ENCODE data around the gene SH3PXD2A. TPM values are rescaled to one million over a fixed set of nuclear protein-coding genes. Genes with fewer than 3 reads are reported as not detected.

The SH3PXD2A gene
- total RNA-seq, 1 donor from 2014 or later, result 36.8 TPM

GRCh38 chr10:103726637-103727036, 128.7 kb downstream of the SH3PXD2A start:
- Mint-ChIP-seq H3K9me3 (no peaks in the 10 kb centered on the region), H3K4me1 (peaks cover 12% of the 10 kb centered on the region), H3K36me3 (peaks cover 7% of the 10 kb centered on the region), H3K4me3 (no peak overlapping the region), H3K27me3 (ENCODE audit: low read depth) (no peaks in the 10 kb centered on the region), H3K27ac (no peak overlapping the region)
- TF ChIP-seq, protein P1, sequence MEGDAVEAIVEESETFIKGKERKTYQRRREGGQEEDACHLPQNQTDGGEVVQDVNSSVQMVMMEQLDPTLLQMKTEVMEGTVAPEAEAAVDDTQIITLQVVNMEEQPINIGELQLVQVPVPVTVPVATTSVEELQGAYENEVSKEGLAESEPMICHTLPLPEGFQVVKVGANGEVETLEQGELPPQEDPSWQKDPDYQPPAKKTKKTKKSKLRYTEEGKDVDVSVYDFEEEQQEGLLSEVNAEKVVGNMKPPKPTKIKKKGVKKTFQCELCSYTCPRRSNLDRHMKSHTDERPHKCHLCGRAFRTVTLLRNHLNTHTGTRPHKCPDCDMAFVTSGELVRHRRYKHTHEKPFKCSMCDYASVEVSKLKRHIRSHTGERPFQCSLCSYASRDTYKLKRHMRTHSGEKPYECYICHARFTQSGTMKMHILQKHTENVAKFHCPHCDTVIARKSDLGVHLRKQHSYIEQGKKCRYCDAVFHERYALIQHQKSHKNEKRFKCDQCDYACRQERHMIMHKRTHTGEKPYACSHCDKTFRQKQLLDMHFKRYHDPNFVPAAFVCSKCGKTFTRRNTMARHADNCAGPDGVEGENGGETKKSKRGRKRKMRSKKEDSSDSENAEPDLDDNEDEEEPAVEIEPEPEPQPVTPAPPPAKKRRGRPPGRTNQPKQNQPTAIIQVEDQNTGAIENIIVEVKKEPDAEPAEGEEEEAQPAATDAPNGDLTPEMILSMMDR (IDR thresholded peaks at IDR 0.05; ENCODE audit: unreplicated experiment), result no peak
- DNase-seq (ENCODE audit: low spot score in 2 of 2, unreplicated experiment in 2 of 2), result no peak

DNA sequence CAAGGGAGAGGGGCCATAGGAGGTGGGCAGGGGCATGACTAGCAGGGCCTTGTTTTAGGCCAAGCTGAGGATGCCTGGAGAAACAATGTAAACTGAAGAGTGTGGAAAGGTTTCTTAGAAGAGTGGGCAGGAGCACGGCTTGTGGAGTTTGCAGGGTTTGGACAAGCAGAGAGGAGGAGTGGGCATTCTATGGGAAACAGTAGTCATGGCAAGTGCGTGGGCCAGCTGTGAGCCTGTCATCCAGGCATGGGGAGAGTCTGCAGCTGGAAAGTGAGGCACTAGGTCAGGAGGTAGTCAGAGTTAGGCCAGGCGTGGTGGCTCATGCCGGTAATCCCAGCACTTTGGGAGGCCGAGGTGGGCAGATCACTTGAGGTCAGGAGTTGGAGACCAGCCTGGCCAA, 130.1 kb downstream of the SH3PXD2A start:
- H3K27ac Mint-ChIP-seq, result no peak overlapping the region

GRCh38 chr10:103724771-103725170, 130.6 kb downstream of the SH3PXD2A start:
- H3K36me3 Mint-ChIP-seq, result peaks cover 7% of the 10 kb centered on the region
- no peak overlapping the region for H3K4me3 Mint-ChIP-seq
- TF ChIP-seq, protein P1 (IDR thresholded peaks at IDR 0.05; ENCODE audit: unreplicated experiment), result no peak
- no peaks in the 10 kb centered on the region for H3K27me3 Mint-ChIP-seq (ENCODE audit: low read depth)
- H3K4me1 Mint-ChIP-seq, result peaks cover 16% of the 10 kb centered on the region
- DNase-seq (ENCODE audit: low spot score in 2 of 2, unreplicated experiment in 2 of 2), result no peak
- H3K9me3 Mint-ChIP-seq, result no peaks in the 10 kb centered on the region
- no peak overlapping the region for H3K27ac Mint-ChIP-seq

More for the DNA sequence above, 130.1 kb downstream of the SH3PXD2A start:
- Mint-ChIP-seq H3K4me3 (no peak overlapping the region), H3K27me3 (ENCODE audit: low read depth) (no peaks in the 10 kb centered on the region), H3K4me1 (peaks cover 14% of the 10 kb centered on the region), H3K36me3 (peaks cover 7% of the 10 kb centered on the region), H3K9me3 (no peaks in the 10 kb centered on the region)
- TF ChIP-seq, protein P1 (IDR thresholded peaks at IDR 0.05; ENCODE audit: unreplicated experiment), result no peak
- DNase-seq (ENCODE audit: low spot score in 2 of 2, unreplicated experiment in 2 of 2), result no peak

- TF ChIP-seq, protein P1 (IDR thresholded peaks at IDR 0.05; ENCODE audit: unreplicated experiment), result no peak
- no peak for DNase-seq (ENCODE audit: low spot score in 2 of 2, unreplicated experiment in 2 of 2)
- H3K27me3 Mint-ChIP-seq (ENCODE audit: low read depth), result no peaks in the 10 kb centered on the region
- H3K27ac Mint-ChIP-seq, result no peak overlapping the region
- H3K4me3 Mint-ChIP-seq, result no peak overlapping the region
- H3K9me3 Mint-ChIP-seq, result no peaks in the 10 kb centered on the region
- peaks cover 7% of the 10 kb centered on the region for H3K36me3 Mint-ChIP-seq
- peaks cover 17% of the 10 kb centered on the region for H3K4me1 Mint-ChIP-seq
Measured at GRCh38 chr10:103724074-103724473, 131.3 kb downstream of the SH3PXD2A start.

- H3K36me3 Mint-ChIP-seq, result peaks cover 7% of the 10 kb centered on the region
- no peak for DNase-seq (ENCODE audit: low spot score in 2 of 2, unreplicated experiment in 2 of 2)
- no peak overlapping the region for H3K27ac Mint-ChIP-seq
- no peak overlapping the region for H3K4me3 Mint-ChIP-seq
- peaks cover 19% of the 10 kb centered on the region for H3K4me1 Mint-ChIP-seq
- no peaks in the 10 kb centered on the region for H3K9me3 Mint-ChIP-seq
- TF ChIP-seq, protein P1 (IDR thresholded peaks at IDR 0.05; ENCODE audit: unreplicated experiment), result no peak
- no peaks in the 10 kb centered on the region for H3K27me3 Mint-ChIP-seq (ENCODE audit: low read depth)
Measured at GRCh38 chr10:103723557-103723956, 131.8 kb downstream of the SH3PXD2A start.

DNA sequence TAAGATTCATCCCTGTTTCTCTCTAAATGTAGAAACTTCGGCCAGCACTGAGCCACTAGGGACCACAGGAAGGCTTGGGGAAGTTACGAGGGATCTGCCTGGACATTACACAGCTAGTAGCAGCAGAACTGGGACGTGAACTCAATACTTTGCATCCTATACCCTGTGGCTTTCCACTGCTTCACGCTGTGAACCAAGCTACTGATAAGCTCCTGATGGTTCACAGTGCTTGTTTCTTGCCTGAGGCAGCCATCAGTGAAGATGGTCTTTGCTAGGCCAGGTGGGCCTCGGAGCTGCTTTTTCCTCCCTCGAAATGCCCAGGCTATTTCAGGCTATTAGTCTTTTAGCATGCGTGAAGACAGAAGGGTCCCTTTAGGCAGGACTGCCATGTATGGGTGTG, 132.7 kb downstream of the SH3PXD2A start:
- Mint-ChIP-seq H3K27ac (no peak overlapping the region), H3K4me1 (peaks cover 21% of the 10 kb centered on the region), H3K36me3 (peaks cover 7% of the 10 kb centered on the region), H3K27me3 (ENCODE audit: low read depth) (no peaks in the 10 kb centered on the region), H3K4me3 (no peak overlapping the region), H3K9me3 (no peaks in the 10 kb centered on the region)
- no peak for DNase-seq (ENCODE audit: low spot score in 2 of 2, unreplicated experiment in 2 of 2)
- TF ChIP-seq, protein P1 (IDR thresholded peaks at IDR 0.05; ENCODE audit: unreplicated experiment), result no peak

All from mesothelial cell of epicardium (in vitro differentiated cells).